Epidermal melanocyte (primary cell): Measurements from ENCODE around the gene IPPK.
A peak's percentile ranks its signal among the peaks of the same experiment; 100 is the strongest.

Experiments used
- DNase-seq: peaks from one replicate; pipeline ENCODE4 v3.0.0; 2011; ENCODE audit warnings: low spot score; ENCODE audit not compliant: insufficient read length

IPPK gene

DNA sequence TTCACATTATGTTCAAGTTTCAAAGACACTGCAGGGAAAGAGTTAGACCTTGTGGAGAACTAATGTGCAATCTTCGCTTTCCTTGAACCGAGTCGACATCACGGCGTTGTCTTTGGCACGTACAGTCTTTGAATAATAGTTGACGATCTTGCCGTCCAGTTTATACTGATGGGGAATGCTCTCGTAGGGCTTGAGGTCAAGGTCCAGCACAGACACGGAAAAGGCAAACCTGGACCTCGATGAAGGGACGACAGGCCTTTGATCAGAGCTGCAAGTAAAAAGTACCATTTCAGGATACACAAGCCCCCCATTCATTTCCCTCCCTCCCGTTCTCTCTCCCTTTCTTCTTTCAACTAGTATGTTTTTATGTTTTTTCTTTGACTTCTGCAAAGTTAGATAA is 54.1 kb downstream of the IPPK start:
- DNase-seq, result no peak

DNA sequence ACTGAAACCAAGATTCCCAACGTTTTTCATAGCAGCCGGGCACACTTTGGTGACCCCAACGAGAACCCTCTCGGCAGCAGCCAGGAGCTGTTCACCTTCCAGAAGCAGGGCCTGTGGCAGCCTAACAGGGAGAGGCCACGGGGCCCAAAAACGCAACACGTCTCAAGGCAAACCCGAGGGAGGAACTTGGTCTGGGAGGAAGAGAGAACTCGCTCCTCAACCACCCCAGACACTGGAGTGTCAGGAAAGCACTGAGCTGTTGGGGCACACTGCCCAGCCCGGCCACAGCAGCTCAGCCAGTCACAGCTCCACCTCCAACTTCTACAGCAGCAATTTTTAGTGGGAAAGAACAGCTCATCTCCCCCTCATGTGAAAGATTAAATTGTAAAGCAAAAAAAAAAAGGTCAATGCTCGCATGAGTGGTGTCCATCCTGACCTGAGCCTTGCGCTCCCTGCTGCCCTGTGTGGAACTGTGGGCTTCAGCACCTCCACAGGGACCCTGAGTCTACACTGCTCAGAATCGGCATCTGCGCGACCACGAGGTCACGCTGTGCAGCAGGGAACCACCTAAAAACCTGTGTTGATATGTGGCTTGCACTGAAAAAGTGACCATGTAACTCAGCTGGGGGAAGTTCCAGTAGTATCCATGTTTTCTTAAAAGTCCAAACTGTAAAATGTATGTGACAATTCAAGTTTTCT is 55.0 kb downstream of the IPPK start:
- DNase-seq, result no peak

DNA sequence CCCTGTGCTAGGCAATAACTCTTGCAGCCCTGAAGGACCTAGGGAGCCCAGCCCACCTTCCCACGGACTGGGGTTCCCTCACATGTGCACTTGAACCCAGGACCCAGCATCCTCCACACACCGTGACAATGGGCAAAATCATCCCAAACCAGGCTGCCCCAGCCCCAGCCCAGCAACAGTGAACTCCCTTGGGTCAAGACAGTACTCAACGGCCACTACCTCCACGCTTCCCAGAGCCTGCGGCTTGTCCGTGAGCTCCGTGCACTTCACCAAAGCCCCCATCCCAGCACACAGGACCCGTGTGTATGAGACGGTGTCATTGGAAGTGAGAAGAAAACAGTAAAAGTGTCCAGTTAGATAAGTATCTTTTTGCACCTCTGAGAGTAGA is 55.8 kb downstream of the IPPK start:
- no peak for DNase-seq

DNA sequence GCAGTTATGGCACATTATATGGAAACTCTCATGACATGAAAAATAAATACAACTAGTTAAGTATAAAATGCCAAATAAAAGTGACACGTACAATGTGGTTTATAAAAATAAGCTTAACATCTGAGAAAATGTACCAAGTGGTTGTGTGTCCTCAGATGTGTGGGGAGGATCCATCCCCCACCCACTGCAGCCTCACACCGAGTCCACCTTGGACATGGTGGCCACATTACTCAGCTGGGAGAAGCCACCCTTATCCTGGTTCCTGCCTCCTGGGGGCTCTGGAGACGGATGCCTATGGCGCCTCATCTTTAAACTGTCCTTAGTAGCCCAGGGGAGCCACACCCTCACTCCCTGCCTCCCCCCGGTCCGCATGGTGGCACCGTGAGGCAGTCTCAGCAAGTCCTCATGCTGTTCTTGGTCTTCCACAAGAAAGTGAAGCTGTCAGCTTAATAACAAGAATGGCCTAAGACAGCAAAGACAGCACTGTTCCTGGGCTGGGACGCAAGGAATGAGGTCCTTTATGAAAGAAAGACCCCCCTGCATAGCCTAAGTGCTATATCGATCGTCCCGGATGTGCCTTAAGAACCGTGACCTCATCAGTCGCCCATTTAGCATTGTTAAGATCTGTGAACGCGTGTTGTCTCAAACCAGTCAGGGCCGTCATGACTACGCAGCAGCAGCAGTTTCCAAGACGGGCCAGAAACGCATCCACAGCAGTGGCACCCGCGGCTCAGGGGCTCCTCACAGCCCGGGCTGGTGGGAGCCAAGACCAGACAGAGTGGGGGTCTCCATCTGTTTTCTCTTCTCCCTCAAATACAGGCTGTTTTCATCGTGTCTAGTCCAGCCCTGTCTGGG is 56.4 kb downstream of the IPPK start:
- no peak for DNase-seq

DNA sequence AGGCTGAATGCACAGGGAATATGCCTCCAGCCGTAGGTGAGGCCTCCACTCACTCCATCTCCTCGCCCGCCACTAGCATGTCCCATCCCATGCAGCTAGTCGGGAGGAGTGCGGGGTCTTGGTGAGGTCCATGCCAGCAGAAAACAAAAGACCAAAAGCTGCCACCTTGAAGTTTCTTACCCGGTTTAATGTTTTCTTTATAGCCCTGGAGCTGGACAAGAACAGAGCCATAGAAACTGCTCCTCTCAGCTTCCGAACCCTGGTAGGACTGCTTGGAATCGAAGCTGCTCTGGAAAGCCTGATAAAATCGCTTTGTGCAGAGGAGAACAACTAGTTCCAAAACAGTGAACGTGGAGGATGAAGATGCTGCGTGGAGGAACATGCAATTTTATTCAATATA is 57.1 kb downstream of the IPPK start:
- no peak for DNase-seq

DNA sequence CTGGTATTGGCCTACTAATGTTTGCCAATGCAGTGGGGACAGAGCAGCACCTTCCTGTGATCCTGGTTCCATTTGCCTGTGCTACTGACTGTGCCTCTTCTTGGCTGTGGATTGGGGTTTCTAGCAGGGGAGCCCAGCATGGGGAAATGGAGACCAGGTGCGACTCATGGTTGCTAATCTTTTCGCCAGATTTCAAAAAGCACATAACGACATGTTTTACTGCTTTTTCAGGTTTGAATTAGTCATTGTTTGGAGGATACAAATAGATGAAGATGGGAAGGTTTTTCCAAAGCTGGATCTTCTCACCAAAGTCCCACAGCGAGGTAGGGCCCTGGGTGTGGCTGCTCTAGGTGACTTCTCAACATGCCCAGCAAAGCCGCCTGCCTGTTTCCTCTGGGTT is 57.6 kb downstream of the IPPK start:
- no peak for DNase-seq

DNA sequence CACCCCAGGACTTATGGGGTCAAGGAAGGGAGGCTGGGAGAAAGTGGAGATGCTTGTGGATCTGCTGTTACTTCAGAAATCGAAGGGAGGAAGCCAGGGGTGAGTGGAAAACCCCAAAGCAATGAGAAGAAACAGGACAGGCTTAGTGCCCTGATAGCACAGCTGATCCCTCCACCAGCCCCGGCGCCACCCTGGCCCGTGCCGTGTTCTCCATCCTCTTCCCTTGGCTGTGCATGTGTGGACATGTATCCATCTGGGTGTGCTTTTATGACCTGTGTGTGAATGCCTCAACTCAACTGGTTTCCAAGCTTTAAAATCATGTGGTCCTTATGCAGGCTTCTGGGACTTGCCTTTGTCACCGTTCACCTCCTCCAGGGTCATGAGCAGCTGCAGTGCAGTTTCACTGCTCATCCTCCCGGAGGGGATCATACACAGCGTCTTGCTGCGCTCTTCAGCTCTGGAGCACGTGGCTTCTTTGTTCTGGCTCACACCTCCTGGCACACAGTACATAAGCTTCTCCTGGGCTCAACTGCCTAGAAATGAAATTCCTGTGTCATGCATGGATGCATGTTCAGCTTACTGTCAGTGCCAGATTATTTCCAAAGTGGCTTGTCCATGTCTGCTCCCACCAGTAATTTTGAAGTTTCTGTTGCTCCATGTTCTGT is 58.2 kb downstream of the IPPK start:
- DNase-seq, result no peak

DNA sequence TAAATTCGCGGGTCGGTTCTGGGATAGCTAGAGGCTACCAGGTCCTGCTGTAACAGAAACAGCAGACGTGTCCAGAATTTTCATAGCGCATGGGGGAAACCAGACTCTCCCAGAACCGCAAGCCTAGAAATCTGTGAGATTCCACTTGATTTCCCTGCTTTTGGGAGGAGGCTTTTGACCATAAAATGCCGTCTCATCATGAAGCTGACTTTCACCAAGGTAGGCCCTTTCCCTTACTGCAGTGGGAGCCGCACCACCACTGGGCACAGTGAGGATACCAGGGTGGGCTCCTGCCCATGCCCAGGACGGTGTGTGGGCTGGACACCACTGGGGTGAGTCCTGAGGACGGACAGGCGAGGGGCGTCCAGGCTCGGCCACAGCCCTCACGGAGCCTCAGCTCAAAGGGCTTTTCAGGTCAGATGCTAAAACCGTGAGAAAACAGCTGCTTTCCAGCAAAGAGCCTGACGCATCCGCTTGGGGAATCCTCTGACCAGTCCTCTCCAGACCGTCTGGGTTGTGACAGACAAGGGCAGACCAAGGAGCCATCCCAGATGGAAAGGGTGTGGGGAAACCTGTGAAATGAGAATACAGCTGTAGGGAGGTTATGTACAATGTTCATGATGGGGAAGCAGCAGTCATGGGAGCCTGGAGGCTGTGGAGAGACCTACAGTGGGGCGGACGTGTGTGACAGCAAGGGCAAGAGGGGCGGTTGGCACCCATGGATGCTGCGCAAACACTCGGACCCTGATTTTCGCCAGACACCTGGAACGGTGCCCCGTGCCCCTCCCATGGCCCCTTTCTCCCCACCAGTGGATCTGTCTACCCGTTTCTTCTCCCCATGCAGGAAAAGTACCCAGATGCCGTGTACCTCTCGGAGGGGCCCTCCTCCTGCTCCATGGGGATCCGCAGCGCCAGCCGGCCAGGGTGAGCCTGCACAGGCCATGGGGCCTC is 59.2 kb downstream of the IPPK start:
- no peak for DNase-seq

DNA sequence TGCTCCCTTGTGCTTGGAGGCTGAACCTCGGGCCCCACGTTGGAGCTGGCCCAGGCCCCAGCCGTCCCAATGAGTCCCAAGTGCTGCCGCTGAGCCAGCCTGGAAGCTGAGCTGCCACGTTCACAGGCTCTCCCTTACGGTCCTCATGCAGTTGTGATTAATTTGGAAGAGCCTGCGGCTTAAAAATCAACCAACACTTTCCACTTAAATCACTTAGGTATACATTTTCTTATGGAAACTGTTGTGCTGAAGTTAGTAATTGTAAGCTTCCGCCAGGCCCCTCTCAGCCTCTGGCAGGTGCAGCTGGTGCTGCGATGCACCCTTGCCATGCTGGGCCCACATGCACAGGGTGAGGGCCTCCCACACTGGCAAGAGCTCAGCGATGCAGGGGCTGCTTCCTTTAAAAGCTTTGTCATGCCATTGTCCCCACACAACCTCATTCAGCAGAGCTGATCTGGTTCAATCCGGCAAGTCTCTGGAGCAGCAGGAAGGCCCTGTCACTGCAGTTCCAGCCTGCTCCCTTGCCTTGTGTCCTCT is 61.0 kb downstream of the IPPK start:
- DNase-seq, result no peak

DNA sequence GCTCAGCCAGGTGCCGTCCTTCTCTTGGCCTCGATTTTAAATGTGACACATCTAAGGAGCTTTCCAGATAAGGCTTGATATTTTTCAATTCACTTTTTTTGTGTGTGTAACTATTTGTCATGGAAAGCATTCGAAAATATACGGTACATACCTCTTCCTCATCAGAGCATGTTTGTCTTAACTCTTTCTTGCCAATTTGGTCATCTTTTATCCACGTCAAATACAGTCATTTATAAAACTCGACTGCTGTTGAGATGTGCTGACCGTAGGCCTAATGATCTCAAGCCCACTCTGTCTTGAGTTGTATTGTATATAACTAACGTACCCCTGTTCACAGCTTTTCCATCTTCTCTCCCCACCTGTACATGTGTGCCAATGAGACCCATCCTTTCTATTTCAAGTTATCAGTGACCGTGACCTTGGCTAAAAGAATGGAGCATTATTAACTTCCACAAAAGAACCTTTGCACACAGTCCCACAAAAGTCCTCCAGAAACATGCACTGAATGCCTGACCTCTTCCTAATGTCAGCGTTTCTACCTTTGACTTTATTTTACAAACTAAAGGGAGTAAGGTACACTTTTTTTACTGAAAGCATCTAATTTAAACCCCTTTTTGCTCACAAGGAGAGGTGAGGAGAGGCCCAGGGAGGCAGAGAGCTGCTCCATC is 61.6 kb downstream of the IPPK start:
- no peak for DNase-seq

DNA sequence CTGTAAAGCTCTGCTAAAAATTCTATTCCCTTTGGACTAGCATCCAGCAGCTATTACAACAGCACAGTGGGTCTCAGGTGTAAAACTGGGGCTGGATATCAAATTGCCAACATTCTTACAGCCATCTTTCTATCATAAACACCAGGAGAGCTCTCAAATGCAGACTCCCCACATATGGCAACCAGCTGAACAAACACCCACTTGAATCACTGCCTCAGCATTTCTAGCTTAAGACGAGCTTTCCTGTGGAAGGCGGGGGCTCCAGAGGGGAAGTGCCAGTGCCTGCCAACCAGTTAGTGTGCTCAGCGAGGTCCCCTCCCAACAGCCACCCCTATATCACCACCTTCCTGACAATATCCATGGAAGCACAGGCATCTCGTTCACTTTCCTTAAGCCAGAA is 62.2 kb downstream of the IPPK start:
- DNase-seq, result peak; percentile 41

DNA sequence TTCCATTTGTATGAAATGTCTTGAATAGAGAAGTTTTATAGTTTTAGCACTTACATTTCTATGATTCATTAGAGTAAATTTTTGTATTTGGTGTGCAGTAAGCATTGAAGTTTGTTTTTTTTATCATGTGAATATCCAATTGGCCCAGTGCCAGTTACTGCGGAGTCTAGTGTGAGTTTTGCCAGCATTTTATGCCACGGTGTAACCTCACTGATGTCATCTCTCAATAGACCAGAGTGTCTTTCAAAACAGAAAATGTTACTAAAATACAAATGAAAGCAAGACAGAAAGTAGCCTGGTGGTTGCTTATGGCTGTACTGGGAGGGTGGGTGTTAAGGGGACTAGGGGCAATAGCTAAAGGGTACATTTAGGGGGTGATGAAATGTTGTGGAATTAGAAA is 62.8 kb downstream of the IPPK start:
- DNase-seq, result no peak

DNA sequence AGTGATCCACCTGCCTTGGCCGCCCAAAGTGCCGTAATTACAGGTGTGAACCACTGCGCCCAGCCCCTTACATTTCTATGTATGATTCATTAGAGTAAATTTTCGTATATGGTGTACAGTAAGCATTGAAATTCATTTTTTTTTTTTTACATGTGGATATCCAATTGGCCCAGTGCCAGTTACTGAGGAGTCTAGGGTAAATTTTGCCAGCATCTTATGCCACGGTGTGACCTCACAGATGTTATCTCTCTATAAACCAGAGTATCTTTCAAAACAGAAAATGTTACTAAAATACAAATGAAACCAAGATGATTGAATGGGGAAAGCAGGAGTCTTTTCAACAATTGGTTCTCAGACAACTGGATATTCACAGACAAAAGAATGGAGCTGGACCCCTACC is 64.7 kb downstream of the IPPK start:
- no peak for DNase-seq

DNA sequence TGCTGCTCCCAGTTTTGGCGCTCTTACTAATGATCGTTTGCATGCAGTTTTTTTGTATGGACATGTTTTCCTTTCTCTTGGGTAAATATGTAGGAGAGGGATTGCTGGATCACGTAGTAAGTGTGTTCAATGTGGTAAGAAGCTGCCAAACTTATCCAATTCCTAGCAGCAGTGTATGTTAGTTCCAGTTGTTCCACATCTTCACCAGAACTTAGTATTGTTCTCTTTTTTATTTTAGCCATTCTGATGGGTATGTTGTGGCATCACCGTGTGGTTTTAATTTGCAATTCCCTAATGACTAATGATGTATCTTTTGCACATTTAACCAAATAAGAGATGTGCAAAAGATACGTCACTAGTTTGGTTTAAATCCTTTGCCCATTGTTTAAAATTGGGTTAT is 65.9 kb downstream of the IPPK start:
- DNase-seq, result no peak

DNA sequence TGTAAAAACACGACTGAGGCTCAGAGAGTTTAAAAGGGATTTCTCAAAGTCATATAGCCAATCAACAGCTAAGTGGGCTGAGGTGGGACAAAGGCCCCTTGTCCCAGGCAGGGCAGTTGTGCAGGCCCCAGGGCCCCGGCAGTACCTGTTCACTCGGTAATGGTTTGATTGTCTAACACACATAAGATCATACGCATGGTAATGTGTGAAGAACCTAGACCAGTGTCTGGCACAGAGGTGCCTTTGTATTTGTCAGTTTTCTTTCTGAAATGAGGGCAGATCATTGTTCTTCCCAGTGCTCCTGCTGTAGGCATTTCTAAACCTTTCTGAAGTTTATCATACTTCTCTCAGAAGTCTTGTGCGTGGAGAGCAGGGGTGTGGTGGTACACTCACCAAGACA is 66.8 kb downstream of the IPPK start:
- DNase-seq, result no peak

DNA sequence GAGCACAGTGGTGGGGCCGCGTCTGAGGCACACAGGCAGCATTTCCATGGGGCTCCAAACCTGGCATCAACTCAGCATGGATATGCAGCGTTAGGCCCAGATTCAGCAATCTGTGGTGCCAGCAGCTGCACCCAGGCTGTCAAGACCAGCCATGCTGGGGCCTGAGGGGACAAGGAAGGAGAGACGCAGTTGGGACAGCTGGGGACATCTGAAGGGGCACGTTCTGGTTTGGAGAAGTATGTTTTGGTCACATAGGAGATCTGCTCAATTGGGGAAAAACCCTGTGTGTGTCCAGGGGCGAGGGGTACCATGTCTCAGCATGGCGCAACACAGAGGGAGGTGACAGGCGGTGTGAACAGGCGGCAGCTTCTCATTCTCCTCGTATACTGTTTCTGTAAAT is 67.5 kb downstream of the IPPK start:
- DNase-seq, result no peak

DNA sequence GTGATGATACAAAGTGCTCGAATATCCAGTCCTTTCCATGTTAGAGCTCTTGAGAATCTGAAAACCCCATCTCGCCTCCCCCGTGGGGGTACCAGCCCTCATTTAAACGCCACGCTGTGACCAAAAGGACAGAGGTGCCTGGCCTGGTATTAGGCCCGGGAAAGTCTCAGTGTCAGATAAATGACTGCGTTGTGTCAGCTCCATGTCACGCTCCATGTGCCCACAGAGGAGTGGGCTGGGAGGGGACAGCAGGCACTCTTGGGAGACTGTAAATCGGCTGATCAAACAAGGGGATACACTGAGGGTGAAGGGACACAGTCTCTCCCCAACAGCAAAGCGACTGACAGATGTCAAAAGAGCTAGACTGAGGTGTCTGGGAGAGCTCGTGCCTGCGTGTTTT is 68.5 kb downstream of the IPPK start:
- no peak for DNase-seq

DNA sequence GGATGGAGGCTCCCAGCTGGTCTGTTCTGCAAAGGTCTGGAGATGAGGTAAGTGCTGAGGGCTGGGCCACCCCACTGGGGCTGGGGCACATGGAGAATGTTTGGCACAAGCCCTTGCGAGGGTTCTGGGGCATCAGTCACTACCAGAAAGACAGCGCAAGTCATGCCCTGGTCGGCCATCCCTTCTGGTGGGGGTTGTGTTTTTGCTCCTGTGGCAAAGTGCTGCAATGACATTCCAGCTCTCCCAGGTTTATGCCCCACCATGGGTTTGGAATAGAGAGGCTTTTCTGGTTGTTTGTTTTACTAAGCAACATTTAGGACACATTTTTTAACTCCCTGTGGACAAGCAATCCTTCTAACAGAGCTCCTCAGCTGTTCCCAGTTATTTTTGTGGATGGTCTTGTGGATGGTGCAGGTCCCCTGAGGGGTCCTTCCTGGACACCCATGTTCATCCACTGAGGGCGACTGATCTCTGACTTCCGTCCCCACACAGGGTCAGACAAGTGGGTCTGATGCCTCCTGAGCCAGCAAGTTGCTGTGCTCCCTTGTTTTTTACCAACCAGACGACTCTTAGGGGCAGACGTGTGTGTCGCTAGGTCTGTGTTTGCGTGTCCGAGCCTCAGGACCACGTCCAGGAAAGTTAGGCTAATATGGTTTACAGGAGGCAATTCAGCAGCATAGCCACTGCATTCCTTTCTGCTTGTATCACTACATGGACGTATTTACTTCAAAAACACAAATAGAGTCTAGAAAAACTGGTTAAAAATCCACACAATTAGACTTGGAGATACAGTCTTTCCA is 69.3 kb downstream of the IPPK start:
- DNase-seq, result no peak

DNA sequence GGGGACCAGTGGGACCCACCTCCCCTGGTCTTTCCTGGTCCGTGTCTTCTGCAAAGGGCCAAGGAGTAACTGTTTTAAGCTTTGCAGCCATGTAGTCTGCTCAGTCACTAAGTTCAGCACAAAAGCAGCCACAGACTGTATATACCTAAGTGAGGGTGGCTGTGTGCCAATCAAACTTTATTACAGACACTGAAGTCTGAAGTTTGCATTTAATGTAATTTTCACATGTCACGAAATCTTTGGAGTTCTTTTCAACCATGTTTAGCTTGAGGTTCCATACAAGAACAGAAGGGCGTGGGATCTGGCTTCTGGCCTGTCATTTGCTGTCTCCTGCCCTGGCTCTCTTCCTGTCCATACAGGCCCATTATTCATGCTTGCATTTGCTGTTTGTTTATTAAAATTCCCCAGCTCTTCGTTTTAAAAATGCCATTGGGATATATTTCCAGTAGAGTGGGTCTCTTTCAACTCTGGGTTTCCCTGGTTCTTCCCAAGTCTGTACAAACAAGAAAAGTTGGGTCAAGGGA is 69.9 kb downstream of the IPPK start:
- DNase-seq, result no peak

DNA sequence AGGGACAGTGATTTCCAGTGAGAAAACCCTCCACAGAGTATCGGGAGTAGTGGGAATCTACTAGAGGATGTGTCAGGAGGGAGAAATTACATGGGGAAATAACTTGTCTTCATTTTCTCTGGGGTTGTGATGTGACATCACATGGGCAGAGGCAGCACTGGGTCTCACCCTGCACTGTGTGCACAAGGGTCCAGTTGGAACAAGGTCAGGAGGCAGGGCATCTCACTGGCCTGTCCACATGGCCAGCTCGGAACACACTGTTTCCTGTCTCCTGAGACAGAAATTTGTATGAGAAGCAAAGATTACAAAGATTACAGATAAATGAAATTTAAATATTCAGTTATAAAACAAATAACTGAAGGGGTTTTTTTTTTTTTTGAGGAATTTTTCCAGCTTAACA is 71.5 kb downstream of the IPPK start:
- DNase-seq, result no peak
